Measurements from ENCODE around the gene SRM.

DNA sequence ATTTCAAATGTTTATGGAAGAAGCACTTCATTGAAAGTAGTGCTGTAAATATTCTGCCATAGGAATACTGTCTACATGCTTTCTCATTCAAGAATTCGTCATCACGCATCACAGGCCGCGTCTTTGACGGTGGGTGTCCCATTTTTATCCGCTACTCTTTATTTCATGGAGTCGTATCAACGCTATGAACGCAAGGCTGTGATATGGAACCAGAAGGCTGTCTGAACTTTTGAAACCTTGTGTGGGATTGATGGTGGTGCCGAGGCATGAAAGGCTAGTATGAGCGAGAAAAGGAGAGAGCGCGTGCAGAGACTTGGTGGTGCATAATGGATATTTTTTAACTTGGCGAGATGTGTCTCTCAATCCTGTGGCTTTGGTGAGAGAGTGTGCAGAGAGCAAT lies 36.6 kb downstream of the SRM start:
- TF ChIP-seq, protein P1, sequence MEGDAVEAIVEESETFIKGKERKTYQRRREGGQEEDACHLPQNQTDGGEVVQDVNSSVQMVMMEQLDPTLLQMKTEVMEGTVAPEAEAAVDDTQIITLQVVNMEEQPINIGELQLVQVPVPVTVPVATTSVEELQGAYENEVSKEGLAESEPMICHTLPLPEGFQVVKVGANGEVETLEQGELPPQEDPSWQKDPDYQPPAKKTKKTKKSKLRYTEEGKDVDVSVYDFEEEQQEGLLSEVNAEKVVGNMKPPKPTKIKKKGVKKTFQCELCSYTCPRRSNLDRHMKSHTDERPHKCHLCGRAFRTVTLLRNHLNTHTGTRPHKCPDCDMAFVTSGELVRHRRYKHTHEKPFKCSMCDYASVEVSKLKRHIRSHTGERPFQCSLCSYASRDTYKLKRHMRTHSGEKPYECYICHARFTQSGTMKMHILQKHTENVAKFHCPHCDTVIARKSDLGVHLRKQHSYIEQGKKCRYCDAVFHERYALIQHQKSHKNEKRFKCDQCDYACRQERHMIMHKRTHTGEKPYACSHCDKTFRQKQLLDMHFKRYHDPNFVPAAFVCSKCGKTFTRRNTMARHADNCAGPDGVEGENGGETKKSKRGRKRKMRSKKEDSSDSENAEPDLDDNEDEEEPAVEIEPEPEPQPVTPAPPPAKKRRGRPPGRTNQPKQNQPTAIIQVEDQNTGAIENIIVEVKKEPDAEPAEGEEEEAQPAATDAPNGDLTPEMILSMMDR (IDR thresholded peaks at IDR 0.05), result no peak
- TF ChIP-seq EZH2 (IDR thresholded peaks at IDR 0.05; ENCODE audit: borderline replicate concordance, insufficient read depth, low read depth, low read length, poor library complexity, severe bottlenecking), result no peak
